ENCODE results near the gene NDUFS8.

DNA sequence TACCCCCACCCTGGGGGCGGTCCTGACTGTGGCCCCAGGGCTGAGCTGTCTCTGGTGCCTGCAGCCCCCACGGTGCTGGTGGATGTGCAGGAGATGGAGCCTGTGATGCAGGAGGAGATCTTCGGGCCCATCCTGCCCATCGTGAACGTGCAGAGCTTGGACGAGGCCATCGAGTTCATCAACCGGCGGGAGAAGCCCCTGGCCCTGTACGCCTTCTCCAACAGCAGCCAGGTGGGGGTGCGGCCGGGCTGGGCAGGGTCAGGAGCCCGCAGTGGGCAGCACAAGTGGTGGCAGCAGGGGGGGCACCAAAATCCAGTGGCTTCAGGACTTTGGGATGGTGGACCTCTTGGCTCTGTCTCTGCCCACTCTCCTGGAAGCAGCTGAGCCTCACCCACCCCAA is 8.0 kb upstream of the NDUFS8 start:
- TF ChIP-seq RAD21 (conservative IDR thresholded peaks at IDR 0.05) (no peak), EP300 (conservative IDR thresholded peaks at IDR 0.05; ENCODE audit: poor library complexity, severe bottlenecking) (no peak), MXI1 (conservative IDR thresholded peaks at IDR 0.05; ENCODE audit: poor library complexity, severe bottlenecking) (no peak), TAF1 (IDR thresholded peaks at IDR 0.05; ENCODE audit: low read depth) (no peak)
- TF ChIP-seq, protein P1, sequence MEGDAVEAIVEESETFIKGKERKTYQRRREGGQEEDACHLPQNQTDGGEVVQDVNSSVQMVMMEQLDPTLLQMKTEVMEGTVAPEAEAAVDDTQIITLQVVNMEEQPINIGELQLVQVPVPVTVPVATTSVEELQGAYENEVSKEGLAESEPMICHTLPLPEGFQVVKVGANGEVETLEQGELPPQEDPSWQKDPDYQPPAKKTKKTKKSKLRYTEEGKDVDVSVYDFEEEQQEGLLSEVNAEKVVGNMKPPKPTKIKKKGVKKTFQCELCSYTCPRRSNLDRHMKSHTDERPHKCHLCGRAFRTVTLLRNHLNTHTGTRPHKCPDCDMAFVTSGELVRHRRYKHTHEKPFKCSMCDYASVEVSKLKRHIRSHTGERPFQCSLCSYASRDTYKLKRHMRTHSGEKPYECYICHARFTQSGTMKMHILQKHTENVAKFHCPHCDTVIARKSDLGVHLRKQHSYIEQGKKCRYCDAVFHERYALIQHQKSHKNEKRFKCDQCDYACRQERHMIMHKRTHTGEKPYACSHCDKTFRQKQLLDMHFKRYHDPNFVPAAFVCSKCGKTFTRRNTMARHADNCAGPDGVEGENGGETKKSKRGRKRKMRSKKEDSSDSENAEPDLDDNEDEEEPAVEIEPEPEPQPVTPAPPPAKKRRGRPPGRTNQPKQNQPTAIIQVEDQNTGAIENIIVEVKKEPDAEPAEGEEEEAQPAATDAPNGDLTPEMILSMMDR (IDR thresholded peaks at IDR 0.05; ENCODE audit: poor library complexity, severe bottlenecking) = no peak

All from neural cell (in vitro differentiated cells).